Measurements from ENCODE around the gene HIVEP3. TPM values are rescaled to one million over a fixed set of nuclear protein-coding genes. Genes with fewer than 3 reads are reported as not detected.

HIVEP3 gene
- total RNA-seq, 1 experiment from 2014 or later, result 1.2 TPM

DNA sequence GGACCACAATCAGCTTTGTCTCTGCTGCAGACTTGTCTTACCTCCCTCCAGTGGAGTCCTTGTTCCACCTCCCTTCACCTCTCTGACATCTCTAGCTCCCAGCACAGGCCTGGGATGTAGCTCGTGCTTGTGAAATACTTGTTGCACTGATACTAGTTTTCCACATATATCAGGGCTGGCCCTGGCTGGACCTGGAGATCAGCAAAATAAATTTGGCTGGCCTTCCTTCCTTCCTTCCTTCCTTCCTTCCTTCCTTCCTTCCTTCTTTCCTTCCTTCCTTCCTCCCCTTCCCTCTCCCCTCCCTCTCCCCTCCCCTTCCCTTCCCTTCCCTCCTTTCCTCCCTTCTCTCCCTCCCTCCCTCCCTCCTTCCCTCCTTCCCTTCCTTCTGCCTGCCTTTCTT is 196.5 kb downstream of the HIVEP3 start:
- ChIA-PET CTCF (no interaction called here), POLR2A (no interaction called here)
- Mint-ChIP-seq H3K4me1 (ENCODE audit: insufficient read depth, unreplicated experiment) (peaks cover 6% of the 10 kb centered on the region), H3K36me3 (ENCODE audit: insufficient read depth, unreplicated experiment) (no peaks in the 10 kb centered on the region), H3K9me3 (ENCODE audit: unreplicated experiment) (no peaks in the 10 kb centered on the region), H3K4me3 (ENCODE audit: unreplicated experiment) (no peak overlapping the region), H3K27ac (ENCODE audit: low read depth, unreplicated experiment) (no peak overlapping the region), H3K27me3 (ENCODE audit: insufficient read depth, unreplicated experiment) (peaks cover 17% of the 10 kb centered on the region)
- intact Hi-C loops (cut with micrococcal nuclease), result no loop called here
- DNase-seq (ENCODE audit: unreplicated experiment), result no peak
- no TSS peak for BruUV-seq (replicated peaks)
- no peak for TF ChIP-seq CTCF (IDR thresholded peaks at IDR 0.05; ENCODE audit: unreplicated experiment)

DNA sequence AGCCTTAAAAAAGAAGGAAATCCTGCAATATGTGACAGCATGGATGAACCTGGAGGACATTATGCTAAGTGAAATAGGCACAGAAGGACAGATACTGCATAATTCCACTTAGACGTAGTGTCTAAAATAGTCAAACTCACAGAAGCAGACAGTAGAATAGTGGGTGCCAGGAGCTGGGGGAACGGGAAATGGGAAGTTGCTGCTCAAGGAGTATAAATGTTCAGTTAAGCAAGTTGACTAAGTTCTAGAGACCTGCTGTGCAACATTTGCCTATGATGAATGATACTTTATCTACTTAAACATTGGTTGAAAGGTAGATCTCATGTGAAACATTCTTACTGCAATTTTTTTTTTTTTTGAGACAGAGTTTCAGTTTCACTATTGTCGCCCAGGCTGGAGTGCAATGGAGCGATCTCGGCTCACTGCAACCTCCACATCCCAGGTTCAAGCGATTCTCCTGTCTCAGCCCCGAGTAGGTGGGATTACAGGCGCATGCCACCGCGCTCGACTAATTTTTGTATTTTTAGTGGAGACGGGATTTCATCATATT is 197.8 kb downstream of the HIVEP3 start:
- no peak overlapping the region for H3K27ac Mint-ChIP-seq (ENCODE audit: low read depth, unreplicated experiment)
- no TSS peak for BruUV-seq (replicated peaks)
- H3K4me3 Mint-ChIP-seq (ENCODE audit: unreplicated experiment), result no peak overlapping the region
- ChIA-PET CTCF (no interaction called here), POLR2A (no interaction called here)
- no peaks in the 10 kb centered on the region for H3K9me3 Mint-ChIP-seq (ENCODE audit: unreplicated experiment)
- H3K27me3 Mint-ChIP-seq (ENCODE audit: insufficient read depth, unreplicated experiment), result peaks cover 17% of the 10 kb centered on the region
- no peaks in the 10 kb centered on the region for H3K36me3 Mint-ChIP-seq (ENCODE audit: insufficient read depth, unreplicated experiment)
- TF ChIP-seq CTCF (IDR thresholded peaks at IDR 0.05; ENCODE audit: unreplicated experiment), result no peak
- DNase-seq (ENCODE audit: unreplicated experiment), result no peak
- H3K4me1 Mint-ChIP-seq (ENCODE audit: insufficient read depth, unreplicated experiment), result peaks cover 6% of the 10 kb centered on the region
- intact Hi-C loops (cut with micrococcal nuclease), result no loop called here

DNA sequence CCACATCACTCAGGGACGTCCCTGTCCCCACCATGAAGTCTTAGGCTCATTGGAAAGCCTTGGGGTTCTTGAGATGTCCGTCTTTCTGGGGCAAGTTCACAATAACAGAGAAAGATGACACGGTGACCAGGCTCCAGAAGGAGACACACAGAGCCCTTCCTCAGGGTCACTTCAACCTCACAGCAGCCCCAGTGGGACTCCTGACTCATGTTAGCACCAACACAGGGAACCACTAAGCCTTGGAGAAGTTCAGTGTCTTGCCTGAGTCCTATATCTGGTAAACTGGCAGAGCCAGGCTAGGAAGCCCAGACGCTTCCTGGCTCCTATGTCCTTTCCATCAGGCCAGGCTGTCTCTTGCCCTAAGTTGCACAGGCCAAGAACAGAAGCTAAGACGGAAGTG is 199.1 kb downstream of the HIVEP3 start:
- no TSS peak for BruUV-seq (replicated peaks)
- POLR2A ChIA-PET, result interaction anchor here (1.2 kb wide), 1 partner anchor 47 kb away, joined by 4 read pairs; no protein-coding TSS in a partner anchor
- intact Hi-C loops (cut with micrococcal nuclease), result no loop called here
- Mint-ChIP-seq H3K9me3 (ENCODE audit: unreplicated experiment) (no peaks in the 10 kb centered on the region), H3K4me1 (ENCODE audit: insufficient read depth, unreplicated experiment) (peaks cover 6% of the 10 kb centered on the region), H3K27ac (ENCODE audit: low read depth, unreplicated experiment) (no peak overlapping the region), H3K36me3 (ENCODE audit: insufficient read depth, unreplicated experiment) (no peaks in the 10 kb centered on the region), H3K4me3 (ENCODE audit: unreplicated experiment) (no peak overlapping the region), H3K27me3 (ENCODE audit: insufficient read depth, unreplicated experiment) (peaks cover 17% of the 10 kb centered on the region)
- no peak for TF ChIP-seq CTCF (IDR thresholded peaks at IDR 0.05; ENCODE audit: unreplicated experiment)
- DNase-seq (ENCODE audit: unreplicated experiment), result no peak
- CTCF ChIA-PET, result no interaction called here

GRCh38 chr1:41719128-41719527 is 199.6 kb downstream of the HIVEP3 start:
- H3K4me1 Mint-ChIP-seq (ENCODE audit: insufficient read depth, unreplicated experiment), result peaks cover 7% of the 10 kb centered on the region
- TF ChIP-seq CTCF (IDR thresholded peaks at IDR 0.05; ENCODE audit: unreplicated experiment), result no peak
- no peaks in the 10 kb centered on the region for H3K9me3 Mint-ChIP-seq (ENCODE audit: unreplicated experiment)
- intact Hi-C loops (cut with micrococcal nuclease), result no loop called here
- peaks cover 17% of the 10 kb centered on the region for H3K27me3 Mint-ChIP-seq (ENCODE audit: insufficient read depth, unreplicated experiment)
- no peak for DNase-seq (ENCODE audit: unreplicated experiment)
- ChIA-PET POLR2A (interaction anchor here (1.2 kb wide), 1 partner anchor 46 kb away, joined by 4 read pairs; no protein-coding TSS in a partner anchor), CTCF (no interaction called here)
- no TSS peak for BruUV-seq (replicated peaks)
- H3K27ac Mint-ChIP-seq (ENCODE audit: low read depth, unreplicated experiment), result no peak overlapping the region
- H3K4me3 Mint-ChIP-seq (ENCODE audit: unreplicated experiment), result no peak overlapping the region
- H3K36me3 Mint-ChIP-seq (ENCODE audit: insufficient read depth, unreplicated experiment), result no peaks in the 10 kb centered on the region

Data from MCF 10A (cell line).